DMS114 treated with DMSO at 0.1 percent for 48 hours (cell line): Measurements from ENCODE around the gene TMCC1.
"Not testable (repeated sequence)": the region's sequence is repeated elsewhere in the genome, so short reads cannot be mapped to it uniquely, and the experiment has no call there.

Experiments used
- DNase-seq: peaks from one replicate; lab custom pipeline; 2025; ENCODE audit not compliant: unreplicated experiment; lab: John Stamatoyannopoulos, UW

Gene TMCC1

DNA sequence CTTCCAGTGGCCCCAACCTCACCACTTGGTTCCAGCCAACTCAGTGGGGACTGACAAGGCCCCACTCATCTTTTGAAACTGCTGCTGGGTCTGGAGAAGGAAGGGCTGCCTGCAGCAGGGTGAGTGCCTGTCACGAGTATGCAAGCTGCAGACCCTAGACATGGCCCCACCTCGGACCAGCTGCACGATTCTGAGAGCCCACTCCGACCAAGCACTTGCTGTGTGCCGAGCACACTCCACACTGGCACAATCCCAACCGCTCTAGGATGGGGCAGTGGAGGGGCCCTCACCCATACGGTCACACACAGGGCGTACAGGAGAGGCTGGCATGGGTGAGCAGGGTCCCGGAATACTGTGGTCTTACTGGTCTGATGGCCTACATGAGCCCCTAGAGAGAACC lies 279.1 kb downstream of the TMCC1 start:
- DNase-seq = no peak

DNA sequence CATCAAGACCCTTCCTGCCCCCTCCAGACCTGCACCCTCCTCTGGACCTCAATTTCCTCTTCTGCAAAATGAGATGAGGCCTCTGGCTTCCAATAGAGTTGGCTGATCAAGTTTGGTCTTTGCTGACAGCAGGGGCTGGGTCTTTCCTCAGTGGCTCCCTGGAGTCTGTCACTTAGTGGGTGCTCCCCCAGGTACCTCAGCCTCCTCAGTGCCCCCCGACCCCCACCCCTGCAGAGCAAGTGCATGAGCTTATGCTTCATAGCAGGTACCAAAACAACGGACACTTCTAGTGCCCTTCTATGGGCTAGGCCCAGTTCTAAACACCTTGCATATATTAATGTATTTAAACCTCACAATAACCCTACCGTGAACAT lies 280.2 kb downstream of the TMCC1 start:
- DNase-seq = no peak

GRCh38 chr3:129612534-129613366 lies 280.8 kb downstream of the TMCC1 start:
- no peak for DNase-seq

DNA sequence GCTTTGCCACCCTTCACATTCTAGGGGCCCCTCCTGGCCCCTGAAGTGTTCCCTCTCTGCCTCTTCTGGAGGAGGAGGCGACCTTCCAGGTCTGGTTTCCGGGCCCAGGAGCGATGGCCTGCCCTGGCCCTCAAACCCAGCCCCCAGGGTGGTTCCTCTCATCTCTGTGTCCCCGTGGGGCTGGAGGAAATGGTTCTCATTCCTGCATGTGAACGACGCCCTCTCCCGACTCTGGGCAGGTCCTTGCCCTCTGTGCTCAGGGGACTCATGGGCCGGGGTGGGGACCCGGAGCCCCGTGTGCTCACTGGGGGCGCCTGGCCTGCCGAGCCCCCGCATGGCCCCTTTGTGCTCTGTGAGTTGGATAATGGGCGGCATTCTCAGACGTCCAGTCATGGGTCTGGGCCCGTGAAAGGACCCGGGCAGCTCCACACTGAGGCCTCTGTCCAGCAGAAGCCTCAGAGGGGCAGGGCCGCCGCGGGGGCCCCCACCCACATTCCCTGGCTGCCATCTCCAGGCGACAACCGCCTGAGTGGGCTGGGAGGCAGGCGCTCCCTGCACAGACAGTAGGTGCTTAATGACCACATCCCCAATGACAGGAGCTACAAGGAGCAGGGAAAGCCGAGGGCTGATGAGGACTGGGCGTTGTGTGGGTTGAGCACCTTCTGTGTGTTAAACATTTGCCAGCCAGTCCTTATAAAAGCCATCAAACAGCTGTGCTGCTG lies 281.5 kb downstream of the TMCC1 start:
- no peak for DNase-seq

DNA sequence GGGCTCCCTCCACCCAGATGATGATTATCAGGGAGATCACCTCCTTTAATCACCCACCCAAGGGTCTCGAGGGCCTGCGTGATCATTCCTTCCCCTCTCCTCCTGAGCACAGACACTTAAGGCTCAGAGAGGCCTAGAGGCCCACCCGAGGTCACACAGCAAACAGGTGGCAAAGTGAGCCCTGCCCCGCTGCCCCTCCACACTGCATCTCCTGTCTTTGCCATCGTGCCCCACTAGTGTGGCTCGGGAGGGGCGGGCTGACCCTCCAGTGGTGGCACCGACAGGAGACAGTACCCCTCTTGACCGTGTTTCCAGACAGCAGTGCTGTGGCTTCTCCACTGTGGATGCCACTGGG lies 282.1 kb downstream of the TMCC1 start:
- no peak for DNase-seq

GRCh38 chr3:129610794-129611445 lies 282.6 kb downstream of the TMCC1 start:
- DNase-seq = not testable (repeated sequence)

GRCh38 chr3:129610276-129610675 lies 283.2 kb downstream of the TMCC1 start:
- DNase-seq = no peak

GRCh38 chr3:129609591-129610182 lies 283.8 kb downstream of the TMCC1 start:
- no peak for DNase-seq

GRCh38 chr3:129608936-129609590 lies 284.4 kb downstream of the TMCC1 start:
- DNase-seq = no peak

DNA sequence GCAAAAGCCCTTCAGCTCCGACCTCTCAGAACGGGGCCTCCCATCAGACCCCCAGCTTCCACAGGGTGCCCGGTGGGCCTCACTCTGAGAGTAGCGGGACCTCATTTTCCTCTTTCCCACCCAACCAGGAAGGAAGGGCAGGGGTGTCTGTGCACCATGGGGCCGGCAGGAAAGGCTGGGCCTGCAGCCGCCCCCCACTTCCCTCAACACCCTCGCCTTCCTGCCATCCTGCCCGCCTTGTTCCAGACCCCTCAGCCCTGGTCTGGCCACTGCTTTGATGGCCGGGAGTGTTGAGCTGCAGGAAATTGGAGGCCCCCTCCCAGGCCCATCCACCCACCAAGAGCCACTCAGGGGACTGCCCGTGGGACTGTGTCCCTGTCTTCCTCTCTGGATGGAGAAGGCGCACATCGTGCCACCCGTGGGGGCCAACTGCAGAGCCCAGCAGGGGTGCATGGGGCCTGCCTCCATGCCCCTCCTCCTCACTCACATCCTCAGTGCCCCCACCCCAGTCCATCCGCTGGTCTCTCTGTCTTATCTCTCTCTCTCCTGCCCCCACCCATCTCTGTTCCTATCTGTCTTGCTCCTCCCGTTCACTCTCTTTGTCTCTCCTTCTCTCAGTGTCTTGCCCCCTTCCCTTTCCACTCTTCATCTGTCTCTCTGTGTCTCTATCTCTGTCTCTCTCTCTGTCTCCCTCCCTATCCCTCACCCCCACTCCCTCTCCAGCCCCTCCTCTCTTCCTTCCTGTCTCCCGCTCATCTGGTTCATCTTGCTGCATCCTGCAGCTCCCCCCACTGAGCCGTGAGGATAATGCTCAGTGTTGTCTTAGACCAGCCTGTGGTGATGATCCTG lies 285.2 kb downstream of the TMCC1 start:
- peak; percentile 31 for DNase-seq

DNA sequence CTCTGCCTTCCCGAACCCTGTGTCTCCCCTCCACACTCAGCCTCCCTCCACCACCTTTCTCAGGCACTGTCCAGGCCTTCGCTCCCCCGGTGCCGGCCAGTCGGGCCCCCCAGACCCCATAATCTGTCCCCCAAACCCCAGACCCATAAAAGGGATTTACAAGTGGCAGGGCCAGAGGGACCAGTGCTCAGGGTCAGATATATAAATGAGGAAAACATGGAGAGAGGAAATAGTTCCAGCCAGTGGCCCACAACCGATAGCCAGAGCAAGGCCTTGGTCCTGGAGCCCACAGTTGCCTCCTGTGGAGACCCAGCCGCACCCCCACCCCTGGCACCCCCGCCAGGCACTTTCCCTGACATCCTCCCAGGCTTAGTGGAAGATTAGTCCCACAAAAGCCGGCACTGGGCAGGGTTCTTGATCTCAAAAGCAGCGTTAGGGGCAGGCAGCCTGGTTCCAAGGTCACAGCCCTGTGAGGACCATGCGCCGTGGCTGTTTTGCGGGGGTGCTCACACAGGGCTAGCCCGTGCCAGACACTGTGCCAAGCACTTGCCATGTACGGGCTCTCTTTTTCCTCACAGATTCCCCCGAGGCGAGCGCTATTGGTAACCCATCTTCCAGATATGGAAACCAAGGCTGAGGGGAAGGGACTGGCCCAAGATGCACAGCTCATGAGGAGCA lies 286.0 kb downstream of the TMCC1 start:
- no peak for DNase-seq

DNA sequence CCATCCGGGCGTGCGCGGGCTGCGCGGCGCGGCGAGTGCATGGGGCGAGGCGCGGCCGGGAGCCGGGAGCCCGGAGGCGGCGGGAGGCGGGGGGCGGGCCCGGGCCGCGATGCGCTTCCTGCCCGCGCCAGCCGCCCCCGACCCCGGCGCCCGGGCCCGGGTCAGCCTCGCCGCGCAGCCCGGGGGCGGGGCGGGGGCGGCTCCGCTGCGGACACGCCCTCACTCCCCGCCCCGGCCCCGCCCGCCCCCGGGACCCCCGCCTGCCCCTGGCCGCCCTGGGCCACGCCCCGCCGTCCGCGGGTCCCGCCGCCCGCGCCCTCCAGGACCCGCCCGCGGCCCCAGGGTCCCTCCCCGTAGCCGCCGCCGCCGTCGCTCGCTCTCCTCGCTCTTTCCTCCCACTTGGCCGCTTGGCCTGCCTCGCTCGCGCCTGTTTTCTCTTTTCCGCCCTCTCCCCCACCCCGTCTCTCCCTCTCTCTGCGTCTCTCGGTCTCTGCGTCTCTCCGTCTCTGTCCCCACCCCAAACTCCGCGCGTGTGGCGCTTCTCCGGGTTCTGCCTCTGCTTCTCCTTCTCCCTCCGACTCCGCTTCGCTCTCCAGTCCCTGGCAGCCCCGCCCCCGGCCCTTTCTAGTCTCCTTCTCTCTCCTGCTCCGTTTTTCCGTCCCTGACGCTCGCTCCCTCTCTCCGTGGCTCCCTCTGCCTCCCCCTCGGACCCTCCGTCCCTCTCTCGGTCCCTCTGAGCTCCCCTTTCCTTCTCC lies 286.7 kb downstream of the TMCC1 start, which contains the start of gene PLXND1:
PLXND1 (minus strand) TSS at position 41 of the 755 bp plus-strand sequence; CDS start at position 4, 37 bp downstream.
- no peak for DNase-seq

DNA sequence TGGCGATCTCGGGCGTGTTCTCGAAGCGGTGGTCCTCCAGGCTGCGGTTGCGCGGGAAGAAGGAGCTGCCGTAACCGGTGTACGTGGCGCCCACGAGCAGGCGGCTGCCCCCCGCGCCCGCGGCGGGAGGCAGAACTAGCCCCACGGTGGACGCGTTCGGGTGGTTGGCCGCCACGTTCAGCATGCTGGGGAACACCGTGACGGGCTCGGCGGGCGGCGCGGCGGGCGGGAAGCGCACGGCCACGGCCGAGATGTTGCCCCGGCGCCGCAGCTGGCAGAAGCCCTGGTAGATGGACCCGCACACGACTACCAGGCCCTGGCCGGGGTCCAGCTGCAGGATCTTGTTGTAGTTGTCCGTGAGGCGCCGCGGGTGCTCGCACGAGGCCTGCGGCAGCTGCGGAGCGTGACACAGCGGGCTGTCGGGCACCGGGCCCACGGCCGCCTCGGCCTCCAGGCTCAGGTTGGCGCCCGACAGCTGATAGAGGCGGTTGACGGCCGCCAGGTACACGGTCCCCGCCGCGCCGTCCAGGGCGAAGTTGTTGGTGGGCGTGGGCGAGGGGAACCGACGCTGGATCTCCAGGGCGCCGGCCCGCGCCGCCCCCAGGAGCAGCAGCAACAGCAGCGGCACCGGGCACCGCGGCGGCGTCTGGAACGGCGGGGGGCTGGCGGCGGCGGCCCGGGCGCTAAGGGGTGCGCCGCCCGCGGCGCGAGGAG lies 287.4 kb downstream of the TMCC1 start:
- no peak for DNase-seq

DNA sequence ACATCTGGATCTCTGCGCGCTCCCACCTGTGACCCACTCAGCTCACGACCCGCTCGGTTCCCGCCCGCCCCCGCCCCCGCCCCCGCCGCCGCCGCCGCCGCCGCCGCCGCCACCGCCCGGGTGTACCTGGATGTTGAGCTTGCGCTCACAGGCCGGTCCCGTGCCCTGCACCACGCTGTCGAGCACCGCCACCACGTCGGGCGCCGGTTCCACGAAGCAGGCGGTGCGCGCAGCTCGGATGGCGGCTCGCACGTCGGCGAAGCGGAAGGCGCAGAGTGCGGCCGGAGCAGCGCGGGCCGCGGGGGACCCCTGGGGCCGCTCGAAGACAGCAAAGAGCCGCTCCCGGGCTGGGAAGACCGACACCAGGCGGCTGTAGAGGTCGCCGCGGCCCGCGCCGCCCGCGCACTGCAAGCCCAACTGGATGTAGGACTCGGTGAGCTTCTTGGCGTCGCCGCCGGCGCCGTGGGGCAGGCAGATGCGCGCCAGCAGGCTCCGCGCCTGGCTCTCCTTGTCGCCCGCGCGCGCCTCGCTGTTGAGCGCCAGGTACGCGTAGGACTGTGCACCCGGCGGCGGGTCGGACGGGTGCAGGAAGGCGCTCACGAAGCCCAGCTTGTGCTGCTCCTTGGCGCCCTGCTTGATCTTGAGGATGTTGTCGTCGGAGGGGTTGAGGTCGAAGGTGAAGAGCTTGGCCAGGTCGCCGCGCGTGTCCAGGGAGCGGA lies 288.1 kb downstream of the TMCC1 start:
- peak; percentile 20 for DNase-seq

DNA sequence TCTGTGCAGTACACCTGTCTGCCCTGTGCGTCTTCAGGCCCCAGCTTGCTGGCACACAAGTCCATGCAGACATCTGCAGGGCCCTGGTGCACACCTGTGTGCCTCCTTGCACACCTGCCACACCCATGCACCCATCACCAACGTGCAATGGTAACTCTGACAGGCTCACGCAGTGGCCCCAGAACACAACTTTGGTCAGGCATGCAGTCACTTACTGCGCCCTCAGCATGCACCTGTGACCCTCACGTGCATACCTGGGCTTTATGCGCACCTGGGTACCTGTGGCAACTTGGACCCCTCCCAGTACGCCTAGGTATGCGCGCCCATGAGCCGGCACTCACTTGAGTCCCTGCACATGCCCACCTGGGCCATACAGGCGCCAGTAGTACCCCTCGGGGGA lies 288.7 kb downstream of the TMCC1 start:
- DNase-seq = no peak

- DNase-seq = no peak
Measured at GRCh38 chr3:129603991-129604749, 289.3 kb downstream of the TMCC1 start.

DNA sequence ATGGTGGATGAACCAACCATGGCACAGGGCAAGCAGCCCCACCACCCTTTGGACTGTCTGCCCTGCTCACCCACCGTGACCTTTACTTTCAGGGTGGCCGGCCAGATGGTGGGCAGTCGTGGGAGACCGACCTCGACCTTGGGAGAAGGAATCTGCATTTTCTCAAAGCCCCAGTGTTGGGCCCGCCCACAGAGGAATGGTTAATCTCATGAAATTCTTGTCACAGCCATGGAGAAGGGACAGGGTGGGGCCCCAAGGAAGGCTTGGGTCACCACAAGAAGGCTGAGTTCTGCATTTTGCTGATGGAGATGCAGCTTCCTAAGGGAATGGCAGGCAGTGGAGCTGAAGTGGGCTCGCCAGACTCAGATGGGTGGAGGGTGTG lies 290.0 kb downstream of the TMCC1 start:
- DNase-seq = no peak
